ENCODE results near the gene WFS1.

The WFS1 gene

GRCh38 chr4:6351246-6352000, 81.8 kb downstream of the WFS1 start:
- Histone ChIP-seq H3K36me3 (ENCODE audit: low read length) (no peaks in the 10 kb centered on the region), H4K20me1 (ENCODE audit: low read depth, low read length) (no peaks in the 10 kb centered on the region), H3K27ac (ENCODE audit: low read depth, low read length) (no peak overlapping the region), H3F3A (ENCODE audit: insufficient read depth) (no peaks in the 10 kb centered on the region), H3K9me2 (replicated peaks; ENCODE audit: insufficient read depth, low read length) (no peaks in the 10 kb centered on the region), H3K79me2 (ENCODE audit: insufficient read depth, low read length) (no peaks in the 10 kb centered on the region), H2AFZ (ENCODE audit: low read depth, low read length, severe bottlenecking) (no peak overlapping the region), H3K4me3 (ENCODE audit: insufficient read depth, low read length, poor library complexity, severe bottlenecking) (no peak overlapping the region), H3K9me3 (ENCODE audit: insufficient read depth, low read length) (no peaks in the 10 kb centered on the region), H3K27me3 (ENCODE audit: low read length) (no peaks in the 10 kb centered on the region), H3K9ac (ENCODE audit: low read length) (no peak overlapping the region), H3K4me2 (ENCODE audit: low read depth, low read length, poor library complexity, severe bottlenecking) (no peak overlapping the region)
- TF ChIP-seq CTCF (IDR thresholded peaks at IDR 0.05; ENCODE audit: insufficient read depth, low read length, poor library complexity, severe bottlenecking) = no peak

- Histone ChIP-seq H3K4me3 (ENCODE audit: insufficient read depth, low read length, poor library complexity, severe bottlenecking) (no peak overlapping the region), H3K9me3 (ENCODE audit: insufficient read depth, low read length) (no peaks in the 10 kb centered on the region), H3K79me2 (ENCODE audit: insufficient read depth, low read length) (no peaks in the 10 kb centered on the region), H3K36me3 (ENCODE audit: low read length) (no peaks in the 10 kb centered on the region), H2AFZ (ENCODE audit: low read depth, low read length, severe bottlenecking) (no peak overlapping the region), H3K27me3 (ENCODE audit: low read length) (no peaks in the 10 kb centered on the region), H3F3A (ENCODE audit: insufficient read depth) (no peaks in the 10 kb centered on the region), H3K9me2 (replicated peaks; ENCODE audit: insufficient read depth, low read length) (no peaks in the 10 kb centered on the region), H3K9ac (ENCODE audit: low read length) (no peak overlapping the region), H4K20me1 (ENCODE audit: low read depth, low read length) (no peaks in the 10 kb centered on the region), H3K27ac (ENCODE audit: low read depth, low read length) (no peak overlapping the region), H3K4me2 (ENCODE audit: low read depth, low read length, poor library complexity, severe bottlenecking) (no peak overlapping the region)
- TF ChIP-seq CTCF (IDR thresholded peaks at IDR 0.05; ENCODE audit: insufficient read depth, low read length, poor library complexity, severe bottlenecking) (no peak), EZH2phosphoT487 (conservative IDR thresholded peaks at IDR 0.05; ENCODE audit: low read length) (no peak)
These were observed 82.5 kb downstream of the WFS1 start for GRCh38 chr4:6352031-6352692.
